ENCODE measurements around the gene LNX2. TPM values are rescaled to one million over a fixed set of nuclear protein-coding genes. Genes with fewer than 3 reads are reported as not detected.

LNX2 gene
- polyA plus RNA-seq (ENCODE audit: insufficient read length in 3 of 3), result 10 to 100 TPM; 12.3 to 12.9 (median 12.6) TPM

GRCh38 chr13:27620377-27621115, at the start of gene LNX2:
Gene LNX2, minus strand, starts transcription at chr13:27620529. Its CDS starts 38,826 bp downstream, at chr13:27581703.
- DNase-seq (ENCODE audit: low read depth in 3 of 3, low spot score in 2 of 3), result peak; percentile 80 to 94 (median 90)

GRCh38 chr13:27667946-27668345, 47.6 kb upstream of the LNX2 start:
- no peak for DNase-seq (ENCODE audit: low read depth in 3 of 3, low spot score in 2 of 3)

GRCh38 chr13:27666951-27667350, 46.6 kb upstream of the LNX2 start:
- no peak for DNase-seq (ENCODE audit: low read depth in 3 of 3, low spot score in 2 of 3)

GRCh38 chr13:27665761-27666160, 45.4 kb upstream of the LNX2 start:
- DNase-seq (ENCODE audit: low read depth in 3 of 3, low spot score in 2 of 3), result no peak

DNA sequence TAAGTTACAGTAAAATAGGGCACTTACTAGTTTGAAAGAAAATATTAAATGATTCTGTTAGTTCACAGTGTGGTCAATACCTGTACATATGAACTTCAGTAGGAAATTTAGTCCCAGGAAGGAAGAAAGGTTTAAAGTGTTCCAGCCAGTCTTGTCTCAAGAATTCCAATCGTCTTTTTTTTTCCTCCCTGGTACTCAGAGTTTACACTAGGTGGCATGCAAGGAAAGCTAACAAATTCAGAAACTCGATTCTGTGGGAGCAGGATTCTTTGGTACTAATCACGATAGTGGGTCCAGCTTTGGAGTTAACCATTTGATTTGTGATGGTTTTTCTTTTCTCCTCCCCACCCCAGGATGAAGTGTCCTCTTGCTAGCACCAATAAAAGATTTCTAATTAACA, 45.0 kb upstream of the LNX2 start:
- DNase-seq (ENCODE audit: low read depth in 3 of 3, low spot score in 2 of 3), result no peak

DNA sequence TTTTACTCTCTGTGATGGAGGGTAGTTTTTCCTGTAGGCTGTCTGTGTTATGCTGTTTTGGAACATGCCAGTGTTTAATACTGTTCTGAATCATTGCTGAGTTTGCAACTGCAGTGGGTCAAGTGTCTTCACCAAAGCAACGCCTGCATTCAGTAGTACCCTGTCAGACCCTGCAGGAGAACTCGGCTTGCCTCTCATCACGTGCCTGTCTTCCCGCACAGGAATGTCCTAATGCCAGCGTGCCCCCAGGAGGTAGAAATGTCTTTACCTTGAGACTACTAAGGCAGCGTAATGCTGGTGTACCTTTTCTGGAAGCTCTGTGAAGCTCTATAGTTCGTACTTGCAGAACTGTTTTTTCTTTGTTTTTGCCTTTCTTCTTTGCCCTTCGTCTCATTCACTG, 43.6 kb upstream of the LNX2 start:
- DNase-seq (ENCODE audit: low read depth in 3 of 3, low spot score in 2 of 3), result no peak

DNA sequence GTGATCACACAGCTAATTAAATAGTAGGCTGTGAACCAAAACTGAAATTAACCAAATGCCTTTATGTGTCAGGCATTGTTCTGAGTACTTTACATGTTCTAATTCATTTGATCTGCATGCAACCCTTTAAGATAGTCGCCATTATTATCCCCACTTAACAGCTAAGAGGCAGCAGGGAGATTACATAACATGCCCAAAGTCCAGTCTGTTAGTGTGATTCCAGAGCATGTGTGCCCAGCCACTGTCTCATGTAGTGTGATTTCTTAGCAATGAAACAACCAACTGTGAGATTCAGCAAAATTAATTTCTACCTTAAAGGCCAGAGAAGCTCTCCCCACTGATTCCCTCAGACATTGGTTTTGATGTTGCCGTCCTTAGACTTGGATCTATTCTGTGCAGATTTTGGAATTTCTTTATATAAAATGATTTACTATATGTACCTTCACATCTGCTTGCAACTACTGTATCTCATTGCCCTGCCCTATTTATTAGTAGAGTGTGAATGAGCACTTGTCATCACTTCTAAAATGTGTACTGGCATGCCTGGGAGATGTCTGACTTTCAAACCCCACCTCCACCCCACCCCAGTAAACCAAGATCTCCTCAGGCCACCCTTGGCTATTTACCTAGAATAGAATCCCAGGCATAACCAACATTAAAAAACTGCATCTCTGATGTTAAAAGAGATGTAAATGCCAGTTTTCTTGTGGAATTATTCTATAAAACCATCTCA, 42.6 kb upstream of the LNX2 start:
- no peak for DNase-seq (ENCODE audit: low read depth in 3 of 3, low spot score in 2 of 3)

GRCh38 chr13:27661017-27661416, 40.7 kb upstream of the LNX2 start:
- DNase-seq (ENCODE audit: low read depth in 3 of 3, low spot score in 2 of 3), result no peak

DNA sequence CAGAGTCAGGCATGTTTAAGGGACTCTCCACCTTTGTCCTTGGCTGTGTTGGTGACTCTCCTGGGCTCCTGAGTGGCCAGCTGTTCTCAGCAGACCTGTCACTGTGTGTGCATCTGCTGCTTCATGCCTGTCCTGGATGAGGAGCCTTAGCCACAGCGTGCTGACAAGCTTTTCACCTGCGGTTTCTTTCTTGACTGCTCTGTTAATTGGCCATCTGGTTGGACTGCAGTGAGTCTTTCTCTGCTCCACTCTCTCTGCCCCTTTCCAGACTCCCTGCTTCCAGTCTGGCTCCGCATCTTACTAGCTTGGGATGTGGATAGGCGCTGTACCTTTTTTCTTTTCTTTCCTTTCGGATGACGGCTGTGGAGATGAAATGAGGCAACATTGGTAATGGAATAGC, 40.2 kb upstream of the LNX2 start:
- no peak for DNase-seq (ENCODE audit: low read depth in 3 of 3, low spot score in 2 of 3)

- DNase-seq (ENCODE audit: low read depth in 3 of 3, low spot score in 2 of 3), result no peak
Observed at GRCh38 chr13:27659145-27659865, 39.0 kb upstream of the LNX2 start.

DNA sequence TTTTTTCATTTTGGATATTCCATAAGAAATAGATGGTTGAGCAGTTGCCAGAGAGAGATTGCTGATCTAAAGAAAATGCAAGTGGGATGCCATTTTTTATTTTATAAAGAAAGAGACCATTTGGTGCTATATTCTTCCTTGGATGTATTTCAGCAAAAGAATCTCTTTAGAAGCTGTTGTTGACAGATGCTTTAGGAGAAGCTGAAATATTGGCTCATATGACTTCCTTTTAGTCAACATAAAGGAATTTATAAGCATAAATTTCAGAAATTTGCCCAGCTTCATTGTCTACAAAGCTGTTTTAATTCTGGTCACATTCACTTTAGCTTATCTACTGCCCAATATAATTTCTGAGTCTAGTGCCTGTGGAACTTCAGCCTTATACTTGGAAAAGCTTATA, 38.2 kb upstream of the LNX2 start:
- DNase-seq (ENCODE audit: low read depth in 3 of 3, low spot score in 2 of 3), result no peak

- no peak for DNase-seq (ENCODE audit: low read depth in 3 of 3, low spot score in 2 of 3)
Observed at GRCh38 chr13:27657724-27658123, 37.4 kb upstream of the LNX2 start.

DNA sequence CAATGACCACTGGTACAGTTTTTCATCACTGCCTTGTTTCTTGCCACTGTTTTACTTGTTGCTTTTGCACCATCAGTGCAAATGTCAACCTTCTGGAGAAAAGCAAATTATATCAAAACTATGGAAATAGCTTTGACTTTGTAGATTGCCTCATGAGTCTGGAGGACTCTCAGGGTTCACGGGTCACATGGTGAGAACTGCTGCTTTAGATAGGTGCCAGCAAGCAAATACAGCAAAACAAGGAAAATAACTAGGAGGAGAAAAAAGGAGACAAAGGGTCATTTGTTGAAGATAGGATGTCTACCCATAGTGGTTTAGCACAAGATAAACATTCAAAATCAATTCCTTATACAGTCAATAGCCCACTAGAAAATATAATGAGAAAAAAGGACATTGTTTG, 34.5 kb upstream of the LNX2 start:
- no peak for DNase-seq (ENCODE audit: low read depth in 3 of 3, low spot score in 2 of 3)

GRCh38 chr13:27654059-27654458, 33.7 kb upstream of the LNX2 start:
- DNase-seq (ENCODE audit: low read depth in 3 of 3, low spot score in 2 of 3), result no peak

GRCh38 chr13:27650312-27650711, 30.0 kb upstream of the LNX2 start:
- no peak for DNase-seq (ENCODE audit: low read depth in 3 of 3, low spot score in 2 of 3)

- no peak for DNase-seq (ENCODE audit: low read depth in 3 of 3, low spot score in 2 of 3)
Observed at GRCh38 chr13:27644302-27644701, 24.0 kb upstream of the LNX2 start.

DNA sequence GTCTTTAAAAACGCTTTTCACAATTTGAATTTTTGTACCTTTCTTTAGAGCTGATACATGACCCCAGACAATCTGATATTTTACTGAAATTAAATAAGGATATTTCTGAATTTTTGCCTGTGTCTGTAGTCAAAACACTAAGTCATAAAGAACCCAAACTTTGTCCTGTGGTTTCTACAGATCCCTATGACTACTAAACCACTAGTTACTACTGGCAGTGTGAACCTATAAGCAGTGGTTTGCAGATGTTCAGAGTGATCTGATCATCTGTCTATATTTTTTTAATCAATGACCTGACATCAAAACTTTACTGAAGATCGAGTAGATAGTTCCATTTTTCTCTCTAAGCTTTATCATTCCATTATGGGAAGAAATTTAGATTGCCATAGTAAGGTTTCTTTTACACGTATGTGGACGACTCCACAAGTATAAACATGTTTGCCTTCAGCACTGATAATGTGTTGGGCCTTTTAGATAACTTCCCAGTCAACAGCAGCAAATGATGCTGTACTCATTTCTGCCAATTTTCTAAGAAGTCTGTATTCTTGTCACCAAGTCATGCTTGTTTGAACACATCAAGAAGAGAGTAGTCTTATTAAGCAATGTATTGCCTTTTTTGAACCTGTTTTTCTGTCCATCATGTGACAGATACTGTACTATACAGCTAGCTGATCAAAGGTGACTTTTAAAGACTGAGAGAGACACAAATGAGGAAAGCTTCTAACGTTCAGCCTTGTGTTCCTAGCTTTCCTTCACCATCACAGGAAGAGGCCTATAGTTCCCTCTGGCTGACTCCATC, 23.2 kb upstream of the LNX2 start:
- no peak for DNase-seq (ENCODE audit: low read depth in 3 of 3, low spot score in 2 of 3)

GRCh38 chr13:27641711-27642502, 21.6 kb upstream of the LNX2 start:
- no peak for DNase-seq (ENCODE audit: low read depth in 3 of 3, low spot score in 2 of 3)

GRCh38 chr13:27639186-27639585, 18.9 kb upstream of the LNX2 start:
- no peak for DNase-seq (ENCODE audit: low read depth in 3 of 3, low spot score in 2 of 3)

DNA sequence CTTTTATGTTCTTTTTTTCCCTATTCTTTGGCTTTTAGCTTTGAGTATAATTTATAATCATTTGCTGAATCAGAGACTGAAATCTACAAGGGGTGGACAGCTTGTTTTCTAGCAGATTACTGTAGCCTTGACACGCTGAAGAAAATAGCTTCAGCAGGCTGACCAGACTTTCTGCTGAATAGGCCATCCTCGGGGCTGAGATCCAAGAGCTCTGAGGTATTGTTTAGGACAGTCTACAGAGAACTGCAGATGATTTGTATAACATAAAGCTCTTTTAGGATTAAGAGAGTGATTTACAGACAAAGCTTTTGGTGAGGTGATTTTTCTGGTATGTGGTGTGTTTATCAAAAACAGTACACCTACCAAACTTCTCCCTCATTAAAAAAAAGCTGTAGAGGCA, 18.2 kb upstream of the LNX2 start:
- no peak for DNase-seq (ENCODE audit: low read depth in 3 of 3, low spot score in 2 of 3)
